ENCODE data around the gene EPHB4.
"Not testable (repeated sequence)": the region's sequence is repeated elsewhere in the genome, so short reads cannot be mapped to it uniquely, and the experiment has no call there.

The EPHB4 gene

DNA sequence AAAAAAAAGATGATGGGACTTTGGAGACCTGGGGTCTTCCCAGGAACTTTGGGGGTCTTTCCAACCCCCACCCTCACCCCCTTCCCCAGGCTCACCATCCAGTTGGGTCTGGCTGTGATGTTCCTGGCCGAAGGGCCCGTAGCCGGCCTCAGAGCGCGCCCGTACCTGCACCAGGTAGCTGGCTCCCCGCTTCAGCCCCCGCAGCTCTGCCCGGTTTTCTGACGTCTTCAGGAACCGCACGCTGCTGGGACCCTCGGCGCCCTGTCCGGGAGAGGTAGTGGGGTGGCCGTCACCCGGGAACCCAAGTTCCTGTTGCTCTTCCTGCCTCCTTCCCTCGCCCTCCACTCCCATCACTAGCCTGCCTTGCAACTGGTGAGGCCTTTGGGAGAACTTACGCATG, 10.2 kb downstream of the EPHB4 start:
- H3K36me3 ChIP-seq: no peaks in the 10 kb centered on the region
- H3K4me3 ChIP-seq (ENCODE audit: low read depth, low read length): no peak overlapping the region

DNA sequence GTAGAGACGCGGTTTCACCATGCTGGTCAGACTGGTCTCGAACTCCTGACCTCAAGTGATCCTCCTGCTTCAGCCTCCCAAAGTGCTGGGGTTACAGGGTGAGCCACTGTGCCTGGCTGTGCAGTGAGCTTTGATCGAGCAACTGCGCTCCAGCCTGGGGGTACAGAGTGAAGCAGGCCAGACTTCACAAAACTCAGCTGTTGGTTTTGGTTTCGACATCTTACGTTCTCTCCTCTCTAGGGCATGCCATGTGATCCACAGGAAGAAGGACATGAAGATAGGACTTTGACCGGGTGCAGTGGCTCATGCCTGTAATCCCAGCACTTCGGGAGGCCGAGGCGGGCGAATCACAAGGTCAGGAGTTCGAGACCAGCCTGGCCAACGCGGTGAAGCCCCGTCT, 10.8 kb downstream of the EPHB4 start:
- H3K4me1 ChIP-seq; H3K9me3 ChIP-seq; H3K27me3 ChIP-seq; H3K36me3 ChIP-seq; H3K4me3 ChIP-seq (ENCODE audit: low read depth, low read length); DNase-seq: not testable (repeated sequence)

More for the DNA sequence above, 10.2 kb downstream of the EPHB4 start:
- no peaks in the 10 kb centered on the region for H3K27me3 ChIP-seq
- no peaks in the 10 kb centered on the region for H3K4me1 ChIP-seq
- TF ChIP-seq CTCF (IDR thresholded peaks at IDR 0.05; ENCODE audit: low read depth, low read length): no peak
- no peaks in the 10 kb centered on the region; the same call in 1 of the 2 replicates for H3K9me3 ChIP-seq
- DNase-seq: no peak

GRCh38 chr7:100812729-100813128, 14.6 kb downstream of the EPHB4 start:
- Histone ChIP-seq H3K27me3 (no peaks in the 10 kb centered on the region; the same call in 1 of the 2 replicates), H3K36me3 (no peaks in the 10 kb centered on the region)
- no peak for TF ChIP-seq CTCF (IDR thresholded peaks at IDR 0.05; ENCODE audit: low read depth, low read length)

GRCh38 chr7:100811480-100811879, 15.8 kb downstream of the EPHB4 start:
- no peak overlapping the region for H3K4me3 ChIP-seq (ENCODE audit: low read depth, low read length)
- H3K9me3 ChIP-seq: no peaks in the 10 kb centered on the region; the same call in 1 of the 2 replicates
- no peaks in the 10 kb centered on the region for H3K36me3 ChIP-seq
- no peaks in the 10 kb centered on the region for H3K4me1 ChIP-seq
- no peaks in the 10 kb centered on the region; the same call in 1 of the 2 replicates for H3K27me3 ChIP-seq
- TF ChIP-seq CTCF (IDR thresholded peaks at IDR 0.05; ENCODE audit: low read depth, low read length): no peak
- DNase-seq: no peak

More at GRCh38 chr7:100812729-100813128, 14.6 kb downstream of the EPHB4 start:
- Histone ChIP-seq H3K4me1 (no peaks in the 10 kb centered on the region), H3K4me3 (ENCODE audit: low read depth, low read length) (no peak overlapping the region), H3K9me3 (no peaks in the 10 kb centered on the region; the same call in 1 of the 2 replicates)
- DNase-seq: no peak

DNA sequence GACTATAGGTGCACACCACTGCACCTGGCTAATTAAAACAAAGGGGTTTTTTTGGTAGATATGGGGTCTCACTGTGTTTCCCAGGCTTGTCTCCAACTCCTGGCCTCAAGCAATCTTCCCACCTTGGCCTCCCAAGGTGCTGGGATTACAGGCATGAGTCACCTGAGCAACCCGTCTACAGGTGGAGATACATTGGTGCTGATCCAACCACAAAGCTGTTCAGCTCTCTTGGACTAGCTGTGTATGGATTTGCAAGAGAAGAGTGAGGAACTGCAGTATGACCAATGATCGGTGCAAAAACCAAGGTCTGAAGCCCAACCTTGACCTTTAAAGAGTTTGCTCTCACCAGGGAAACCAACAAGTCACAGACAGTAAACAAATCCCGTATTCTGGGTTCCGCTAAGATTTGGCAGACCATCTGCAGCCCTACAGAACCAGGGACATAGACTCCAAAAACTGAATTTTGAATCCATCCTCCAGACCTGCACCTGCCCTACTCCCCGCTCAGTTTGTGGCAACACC, 18.9 kb downstream of the EPHB4 start:
- Histone ChIP-seq H3K4me1 (peaks cover 3% of the 10 kb centered on the region), H3K36me3 (no peaks in the 10 kb centered on the region)
- no peak for TF ChIP-seq CTCF (IDR thresholded peaks at IDR 0.05; ENCODE audit: low read depth, low read length)

DNA sequence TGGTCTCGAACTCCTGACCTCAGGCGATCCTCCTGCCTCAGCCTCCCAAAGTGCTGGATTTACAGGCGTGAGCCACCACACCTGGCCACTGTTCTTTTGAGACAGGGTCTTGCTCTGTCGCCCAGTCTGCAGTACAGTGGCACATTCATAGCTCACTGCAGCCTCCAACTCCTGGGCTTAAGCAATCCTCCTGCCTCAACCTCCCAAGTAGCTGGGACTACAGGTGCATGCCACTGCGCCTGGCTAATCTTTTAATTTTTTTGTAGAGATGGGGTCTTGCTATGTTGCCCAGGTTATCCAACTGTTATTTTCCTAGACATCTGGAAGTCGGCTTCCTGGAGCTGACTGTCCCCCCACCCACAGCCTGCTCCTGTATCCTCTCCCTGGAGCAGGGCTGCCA, 20.4 kb downstream of the EPHB4 start:
- peaks cover 16% of the 10 kb centered on the region for H3K4me1 ChIP-seq
- not testable (repeated sequence) for H3K4me3 ChIP-seq (ENCODE audit: low read depth, low read length); H3K9me3 ChIP-seq; DNase-seq; H3K36me3 ChIP-seq; H3K27me3 ChIP-seq

More for the DNA sequence above, 18.9 kb downstream of the EPHB4 start:
- Histone ChIP-seq H3K9me3 (no peaks in the 10 kb centered on the region), H3K27me3 (no peaks in the 10 kb centered on the region; the same call in 1 of the 2 replicates), H3K4me3 (ENCODE audit: low read depth, low read length) (no peak overlapping the region)
- DNase-seq: no peak

- no peaks in the 10 kb centered on the region for H3K36me3 ChIP-seq
- no peak for TF ChIP-seq CTCF (IDR thresholded peaks at IDR 0.05; ENCODE audit: low read depth, low read length)
Measured at GRCh38 chr7:100806276-100806675, 21.0 kb downstream of the EPHB4 start.

More at GRCh38 chr7:100806276-100806675, 21.0 kb downstream of the EPHB4 start:
- Histone ChIP-seq H3K9me3 (no peaks in the 10 kb centered on the region), H3K4me1 (peaks cover 18% of the 10 kb centered on the region), H3K27me3 (no peaks in the 10 kb centered on the region; the same call in 1 of the 2 replicates), H3K4me3 (ENCODE audit: low read depth, low read length) (no peak overlapping the region)
- no peak for DNase-seq

All from BE2C (cell line).